Measurements from ENCODE around the gene CGNL1. TPM values are rescaled to one million over a fixed set of nuclear protein-coding genes. Genes with fewer than 3 reads are reported as not detected.

Gene CGNL1
- total RNA-seq, 2 donors from 2014 or later, result 82.6 to 98.0 TPM

- H3K27ac Mint-ChIP-seq, result no peak overlapping the region
- no peaks in the 10 kb centered on the region for H3K27me3 ChIP-seq (ENCODE audit: control insufficient read depth, insufficient read depth, low read length, poor library complexity, severe bottlenecking)
- H3K9ac ChIP-seq (ENCODE audit: extremely low read depth, low read length, poor library complexity, severe bottlenecking), result no peak overlapping the region
- H3K4me1 Mint-ChIP-seq, result peaks cover 37% of the 10 kb centered on the region
- peaks cover 28% of the 10 kb centered on the region for H3K36me3 Mint-ChIP-seq (ENCODE audit: low read depth)
- no peak overlapping the region for H3K4me3 Mint-ChIP-seq
- no peak overlapping the region for H3K27ac ChIP-seq (ENCODE audit: low read depth, low read length)
- H3K4me3 ChIP-seq (ENCODE audit: low read length), result no peak overlapping the region
- peaks cover 26% of the 10 kb centered on the region for H3K36me3 ChIP-seq (ENCODE audit: control insufficient read depth, insufficient read depth, low read length)
- WGBS, 2 experiments (ENCODE audit: insufficient coverage in 1 of 2, insufficient read length in 1 of 2), result 91 to 100% methylated on average over 2 to 9 of the region's 9 CpGs
- no peaks in the 10 kb centered on the region for H3K27me3 Mint-ChIP-seq (ENCODE audit: insufficient read depth)
- DNase-seq, result no peak
- peaks cover 6% of the 10 kb centered on the region for H3K4me1 ChIP-seq (ENCODE audit: control insufficient read depth, insufficient read depth, low read length)
- no peaks in the 10 kb centered on the region for H3K9me3 Mint-ChIP-seq
- no peaks in the 10 kb centered on the region for H3K9me3 ChIP-seq (ENCODE audit: control insufficient read depth, low read length)
- no peak for TF ChIP-seq CTCF (conservative IDR thresholded peaks at IDR 0.05)
Observed at GRCh38 chr15:57510647-57511046, 134.3 kb downstream of the CGNL1 start.

GRCh38 chr15:57516327-57517029 is 140.2 kb downstream of the CGNL1 start:
- Mint-ChIP-seq H3K27me3 (ENCODE audit: insufficient read depth) (no peaks in the 10 kb centered on the region), H3K36me3 (ENCODE audit: low read depth) (peaks cover 67% of the 10 kb centered on the region), H3K27ac (no peak overlapping the region), H3K4me1 (peaks cover under 1% of the 10 kb centered on the region), H3K4me3 (no peak overlapping the region), H3K9me3 (no peaks in the 10 kb centered on the region)
- H3K9ac ChIP-seq (ENCODE audit: extremely low read depth, low read length, poor library complexity, severe bottlenecking), result no peak overlapping the region
- DNase-seq, result peak; percentile 28
- H3K9me3 ChIP-seq (ENCODE audit: control insufficient read depth, low read length), result no peaks in the 10 kb centered on the region
- H3K4me3 ChIP-seq (ENCODE audit: low read length), result no peak overlapping the region
- no peak for TF ChIP-seq CTCF (conservative IDR thresholded peaks at IDR 0.05)
- H3K36me3 ChIP-seq (ENCODE audit: control insufficient read depth, insufficient read depth, low read length), result peaks cover 67% of the 10 kb centered on the region
- H3K4me1 ChIP-seq (ENCODE audit: control insufficient read depth, insufficient read depth, low read length), result peaks cover under 1% of the 10 kb centered on the region
- H3K27ac ChIP-seq (ENCODE audit: low read depth, low read length), result no peak overlapping the region
- 92 to 94% methylated on average over 21 to 22 of the region's 22 CpGs for WGBS, 2 experiments (ENCODE audit: insufficient coverage in 1 of 2, insufficient read length in 1 of 2)
- no peaks in the 10 kb centered on the region for H3K27me3 ChIP-seq (ENCODE audit: control insufficient read depth, insufficient read depth, low read length, poor library complexity, severe bottlenecking)

- H3K36me3 Mint-ChIP-seq (ENCODE audit: low read depth), result peaks cover 74% of the 10 kb centered on the region
- WGBS, 2 experiments (ENCODE audit: insufficient coverage in 1 of 2, insufficient read length in 1 of 2), result 95 to 100% methylated on average over 5 to 6 of the region's 6 CpGs
- no peaks in the 10 kb centered on the region for H3K9me3 Mint-ChIP-seq
Observed at GRCh38 chr15:57517030-57517671, 140.8 kb downstream of the CGNL1 start.

More at GRCh38 chr15:57517030-57517671, 140.8 kb downstream of the CGNL1 start:
- Mint-ChIP-seq H3K4me1 (peaks cover 7% of the 10 kb centered on the region), H3K27me3 (ENCODE audit: insufficient read depth) (no peaks in the 10 kb centered on the region), H3K27ac (no peak overlapping the region), H3K4me3 (no peak overlapping the region)
- H3K4me1 ChIP-seq (ENCODE audit: control insufficient read depth, insufficient read depth, low read length), result peaks cover 8% of the 10 kb centered on the region
- TF ChIP-seq CTCF (conservative IDR thresholded peaks at IDR 0.05), result no peak
- H3K36me3 ChIP-seq (ENCODE audit: control insufficient read depth, insufficient read depth, low read length), result peaks cover 67% of the 10 kb centered on the region
- no peak overlapping the region for H3K27ac ChIP-seq (ENCODE audit: low read depth, low read length)
- H3K4me3 ChIP-seq (ENCODE audit: low read length), result no peak overlapping the region
- no peaks in the 10 kb centered on the region for H3K9me3 ChIP-seq (ENCODE audit: control insufficient read depth, low read length)
- no peak overlapping the region for H3K9ac ChIP-seq (ENCODE audit: extremely low read depth, low read length, poor library complexity, severe bottlenecking)
- no peaks in the 10 kb centered on the region for H3K27me3 ChIP-seq (ENCODE audit: control insufficient read depth, insufficient read depth, low read length, poor library complexity, severe bottlenecking)
- no peak for DNase-seq

Measured in endodermal cell (in vitro differentiated cells).